Sigmoid colon (tissue), 4 donors: ENCODE results near the gene CSRP1.
A peak's percentile ranks its signal among the peaks of the same experiment; 100 is the strongest.

Source experiments
- EP300 ChIP-seq, 4 donors: sonication (generic); formaldehyde crosslinking; IDR thresholded peaks; one replicate each; pipeline ENCODE4 v1.6.1; 2017; ENCODE audit warnings: antibody characterized with exemption in 4 of 4
- POLR2A ChIP-seq, 2 donors: fragments of 450-650 bp; IDR thresholded peaks; one replicate each; pipeline ENCODE4 v1.6.1; 2016; ENCODE audit warnings: antibody characterized with exemption in 2 of 2, mild to moderate bottlenecking in 2 of 2, moderate library complexity in 2 of 2
- POLR2AphosphoS5 ChIP-seq, 4 donors: sonication (generic); formaldehyde crosslinking; IDR thresholded peaks; one replicate each; pipeline ENCODE4 v1.6.1; 2017; ENCODE audit warnings: antibody characterized with exemption in 4 of 4
- TF ChIP-seq, protein P1 (sequence below), 4 experiments: fragments of 450-650 bp in 3 of 4; fragments of 200-600 bp in 1 of 4; IDR thresholded peaks; one replicate each; pipeline ENCODE4 v1.5.1; 2016 to 2019; ENCODE audit warnings: antibody characterized with exemption in 4 of 4, mild to moderate bottlenecking in 3 of 4, moderate library complexity in 2 of 4

DNA sequence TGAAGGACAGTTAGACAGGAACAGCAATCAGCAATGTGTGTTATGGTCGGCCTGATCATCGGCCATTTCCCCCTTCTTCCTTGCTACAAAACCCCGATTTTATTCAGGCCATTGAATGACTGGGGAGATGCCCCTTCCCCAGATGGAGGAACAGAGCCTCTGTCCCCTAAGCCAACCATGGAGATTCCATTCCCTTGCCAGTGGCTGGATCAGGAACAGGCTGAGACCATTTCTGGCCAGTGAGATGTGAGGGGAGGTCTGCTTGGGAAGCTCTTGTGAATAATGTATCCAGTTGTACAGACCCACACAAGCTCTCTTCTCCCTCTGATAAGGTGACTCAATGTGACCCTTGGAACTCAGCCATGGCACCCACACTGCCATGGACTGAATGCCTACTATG, 7.7 kb downstream of the CSRP1 start:
- TF ChIP-seq POLR2AphosphoS5 (IDR thresholded peaks at IDR 0.05) (peak in 3 of 4 donors; percentile 4 to 74 (median 58)), POLR2A (IDR thresholded peaks at IDR 0.05) (no peak), EP300 (IDR thresholded peaks at IDR 0.05) (no peak)
- TF ChIP-seq, protein P1, sequence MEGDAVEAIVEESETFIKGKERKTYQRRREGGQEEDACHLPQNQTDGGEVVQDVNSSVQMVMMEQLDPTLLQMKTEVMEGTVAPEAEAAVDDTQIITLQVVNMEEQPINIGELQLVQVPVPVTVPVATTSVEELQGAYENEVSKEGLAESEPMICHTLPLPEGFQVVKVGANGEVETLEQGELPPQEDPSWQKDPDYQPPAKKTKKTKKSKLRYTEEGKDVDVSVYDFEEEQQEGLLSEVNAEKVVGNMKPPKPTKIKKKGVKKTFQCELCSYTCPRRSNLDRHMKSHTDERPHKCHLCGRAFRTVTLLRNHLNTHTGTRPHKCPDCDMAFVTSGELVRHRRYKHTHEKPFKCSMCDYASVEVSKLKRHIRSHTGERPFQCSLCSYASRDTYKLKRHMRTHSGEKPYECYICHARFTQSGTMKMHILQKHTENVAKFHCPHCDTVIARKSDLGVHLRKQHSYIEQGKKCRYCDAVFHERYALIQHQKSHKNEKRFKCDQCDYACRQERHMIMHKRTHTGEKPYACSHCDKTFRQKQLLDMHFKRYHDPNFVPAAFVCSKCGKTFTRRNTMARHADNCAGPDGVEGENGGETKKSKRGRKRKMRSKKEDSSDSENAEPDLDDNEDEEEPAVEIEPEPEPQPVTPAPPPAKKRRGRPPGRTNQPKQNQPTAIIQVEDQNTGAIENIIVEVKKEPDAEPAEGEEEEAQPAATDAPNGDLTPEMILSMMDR (IDR thresholded peaks at IDR 0.05): no peak
